GM10266 (cell line): ENCODE data around the gene CD244.

Experiments used
- DNase-seq: peaks from one replicate; pipeline ENCODE4 v3.0.0; 2012; ENCODE audit errors: extremely low spot score
- CTCF ChIP-seq: IDR thresholded peaks from 2 replicates; pipeline ENCODE4 v1.5.1; 2012; ENCODE audit warnings: mild to moderate bottlenecking, low read depth; ENCODE audit not compliant: control insufficient read depth, insufficient read depth; ENCODE audit errors: missing control alignments

Gene CD244

GRCh38 chr1:160862203-160863060 lies at the start of gene CD244:
TSS of gene CD244 (minus strand) at chr1:160862887. CDS start at chr1:160862677, 210 bp downstream.
- no peak for TF ChIP-seq CTCF
- DNase-seq, result peak; percentile 73

- TF ChIP-seq CTCF, result no peak
- DNase-seq, result no peak
These were observed 49.2 kb upstream of the CD244 start for GRCh38 chr1:160911925-160912324.

GRCh38 chr1:160911441-160911840 lies 48.8 kb upstream of the CD244 start:
- DNase-seq, result no peak
- no peak for TF ChIP-seq CTCF

- DNase-seq, result no peak
These were observed 47.6 kb upstream of the CD244 start for GRCh38 chr1:160910170-160910750.

GRCh38 chr1:160907976-160908375 lies 45.3 kb upstream of the CD244 start:
- TF ChIP-seq CTCF, result no peak
- no peak for DNase-seq

More at GRCh38 chr1:160910170-160910750, 47.6 kb upstream of the CD244 start:
- no peak for TF ChIP-seq CTCF

GRCh38 chr1:160905617-160905989 lies 42.9 kb upstream of the CD244 start:
- TF ChIP-seq CTCF, result no peak
- DNase-seq, result no peak
